HG02623 (cell line): ENCODE measurements around the gene CEP76.

Source experiments
- ATAC-seq: cut with Tn5 transposase; IDR thresholded peaks from one replicate; pipeline ENCODE4 v1.9.1; 2021; ENCODE audit warnings: moderate library complexity; ENCODE audit not compliant: unreplicated experiment

The CEP76 gene

GRCh38 chr18:12702221-12703095 is at the start of gene CEP76, which contains the start of gene PSMG2:
Gene CEP76, minus strand, starts transcription at chr18:12702723. Its CDS starts 175 bp downstream, at chr18:12702548.
Gene PSMG2, plus strand, starts transcription at chr18:12703042. Its CDS starts 66 bp downstream, at chr18:12703108.
- ATAC-seq, result peak; percentile 84

GRCh38 chr18:12751891-12752290 is 49.4 kb upstream of the CEP76 start:
- ATAC-seq, result no peak

DNA sequence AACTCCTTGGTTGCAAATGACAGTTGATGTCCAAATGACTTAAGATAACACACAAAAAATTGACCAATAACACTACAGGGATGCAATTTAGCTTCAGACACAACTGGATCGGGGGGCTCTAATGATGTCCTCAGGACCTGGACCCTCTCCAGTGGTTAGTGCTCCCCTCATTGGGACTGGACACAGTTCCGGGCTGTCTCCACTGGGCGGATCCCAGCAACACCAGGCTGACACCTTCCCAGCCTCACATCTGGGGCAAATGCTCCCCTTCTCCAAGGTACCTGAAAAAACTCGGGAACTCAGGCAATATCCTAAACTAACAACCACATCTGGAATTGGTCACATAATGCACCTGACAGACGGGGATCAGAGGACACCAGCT is 49.0 kb upstream of the CEP76 start:
- no peak for ATAC-seq

DNA sequence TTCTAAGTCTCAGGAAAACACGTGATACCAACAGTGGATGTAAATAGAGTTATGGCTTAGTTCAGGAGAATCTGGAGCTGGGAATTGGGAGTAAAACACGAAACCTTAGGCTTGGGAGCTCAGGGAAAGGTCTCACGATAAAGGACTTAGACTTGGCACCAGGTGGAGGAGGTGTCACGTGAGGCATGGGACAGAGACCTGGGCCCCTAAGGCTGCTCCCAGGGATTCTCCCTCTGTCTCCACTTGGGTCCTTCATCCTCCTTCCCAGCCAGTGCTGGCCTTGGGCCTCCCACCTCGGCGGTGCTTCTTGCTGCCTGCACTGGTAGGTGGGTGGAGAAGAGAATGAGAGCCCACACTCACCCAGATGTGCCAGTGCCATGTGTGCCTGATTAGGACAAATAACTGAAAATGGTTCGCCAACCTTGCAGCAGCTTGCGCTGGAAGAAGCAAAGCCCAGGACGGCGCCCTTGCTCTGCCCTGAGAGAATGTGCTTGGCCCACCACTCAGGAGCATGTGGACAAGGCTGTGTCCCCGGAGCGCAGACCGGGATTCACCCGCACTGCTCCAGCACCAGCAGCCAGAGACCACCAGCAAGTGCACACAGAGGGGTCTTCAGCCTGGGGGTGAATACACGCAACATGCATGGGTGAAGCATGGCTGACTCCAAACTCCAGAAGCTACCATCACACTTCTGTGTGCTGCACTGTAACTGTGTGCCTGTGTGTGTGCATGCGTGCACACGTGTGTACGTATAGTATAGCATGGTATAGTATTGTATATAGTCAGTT is 48.4 kb upstream of the CEP76 start:
- ATAC-seq, result no peak

GRCh38 chr18:12750076-12750714 is 47.7 kb upstream of the CEP76 start:
- ATAC-seq, result no peak

DNA sequence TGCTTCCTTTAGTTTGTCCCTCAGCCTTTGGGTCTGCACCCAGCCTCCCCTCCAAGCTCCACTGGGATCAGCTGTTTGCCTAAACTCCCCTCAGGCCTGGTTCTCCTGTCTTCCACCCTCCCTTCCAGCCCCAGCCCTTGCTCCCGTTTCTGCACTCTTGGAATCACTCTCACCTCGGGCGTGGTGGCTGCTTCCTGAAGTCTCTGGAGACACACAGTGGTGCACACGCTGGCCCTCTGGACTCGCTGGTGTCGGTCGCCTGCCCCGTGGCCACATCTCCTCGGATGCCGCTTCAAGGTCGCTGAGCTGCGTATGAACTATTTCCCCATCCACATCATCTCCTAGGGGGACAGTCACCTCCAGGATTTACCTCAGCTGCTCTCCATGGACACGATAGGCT is 46.6 kb upstream of the CEP76 start:
- ATAC-seq, result no peak

DNA sequence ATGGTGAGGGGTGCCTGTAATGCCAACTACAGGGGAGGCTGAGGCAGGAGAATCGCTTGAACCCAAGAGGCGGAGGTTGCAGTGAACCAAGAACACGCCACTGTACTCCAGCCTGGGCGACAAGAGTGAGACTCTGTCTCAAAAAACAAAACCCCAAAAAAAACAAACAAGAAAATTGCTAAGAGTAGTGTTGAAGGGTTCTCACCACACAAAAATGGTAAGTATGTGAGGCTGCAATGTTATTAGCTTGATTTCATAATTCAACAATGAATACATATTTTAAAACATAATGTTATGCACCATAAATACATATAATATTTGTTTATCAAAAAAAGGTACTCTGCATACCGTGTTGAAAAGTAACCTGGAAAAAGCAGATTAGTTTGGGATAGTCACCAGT is 46.1 kb upstream of the CEP76 start:
- ATAC-seq, result no peak

- ATAC-seq, result no peak
These were observed 45.2 kb upstream of the CEP76 start for GRCh38 chr18:12747530-12748315.

DNA sequence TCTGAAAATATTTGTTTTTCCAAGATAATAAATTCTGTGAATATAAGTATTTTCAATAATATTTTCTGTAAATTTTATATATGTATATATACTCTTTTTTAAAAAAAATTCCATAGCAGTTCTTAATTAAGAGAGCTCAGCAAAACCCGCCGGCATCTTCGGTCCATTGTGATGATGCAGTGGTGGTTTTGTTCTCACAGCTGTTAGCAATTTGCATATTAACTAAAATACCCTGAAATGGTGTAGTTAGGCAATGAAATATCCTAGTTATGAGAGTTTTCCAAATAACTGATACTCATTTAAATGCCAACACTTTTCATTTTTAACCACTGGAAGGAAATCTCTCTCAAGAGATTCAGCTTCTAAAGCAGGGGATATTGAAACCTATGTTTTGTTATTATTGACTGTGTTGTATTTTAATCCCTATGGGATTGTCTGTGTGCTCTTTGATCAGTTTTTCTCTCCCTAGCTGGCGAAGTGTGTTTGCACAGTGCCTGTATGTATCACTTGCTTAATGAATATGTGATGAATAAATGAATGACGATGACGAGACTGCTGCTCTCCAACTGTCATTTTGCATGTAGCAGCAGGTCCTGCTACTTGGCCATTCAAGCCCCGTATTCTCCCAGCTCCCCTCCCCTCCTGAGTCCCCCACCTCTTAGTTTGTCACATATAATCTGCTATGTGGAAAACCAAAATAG is 42.7 kb upstream of the CEP76 start:
- ATAC-seq, result no peak

DNA sequence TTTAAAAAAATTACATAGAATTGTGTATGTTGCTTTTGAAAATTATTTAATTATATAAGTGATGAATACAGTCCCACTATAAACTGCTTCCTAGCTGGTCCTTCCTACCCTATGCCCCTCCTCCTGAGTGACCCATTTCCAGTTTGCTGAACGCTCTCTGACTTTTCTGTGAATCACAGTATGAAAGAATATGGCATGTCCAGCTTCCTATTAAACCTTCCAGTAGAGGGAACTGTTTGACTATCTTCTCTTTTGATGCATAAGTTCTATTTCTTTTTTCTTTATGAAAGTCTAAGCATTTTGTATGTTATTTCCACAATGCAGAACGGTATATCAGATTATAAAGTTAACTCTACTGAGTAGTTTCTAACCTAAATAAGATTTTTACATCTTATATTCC is 41.6 kb upstream of the CEP76 start:
- no peak for ATAC-seq

DNA sequence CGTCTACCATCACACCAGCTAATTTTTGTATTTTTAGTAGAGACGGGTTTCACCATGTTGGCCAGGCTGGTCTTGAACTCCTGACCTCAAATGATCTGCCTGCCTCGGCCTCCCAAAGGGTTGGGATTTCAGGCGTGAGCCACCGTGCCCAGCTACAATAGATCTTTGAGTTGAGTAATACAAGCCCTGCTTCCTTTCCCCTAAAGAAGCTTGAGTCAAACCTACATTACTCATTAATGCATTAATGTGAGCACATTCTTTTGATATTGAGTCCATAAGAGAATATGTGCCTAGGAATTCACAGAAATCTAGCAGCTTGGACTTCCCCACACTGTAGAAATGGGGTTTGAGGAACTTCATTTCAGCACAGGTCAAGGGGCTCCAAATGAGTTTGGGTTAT is 39.9 kb upstream of the CEP76 start:
- ATAC-seq, result no peak

- no peak for ATAC-seq
These were observed 38.8 kb upstream of the CEP76 start for GRCh38 chr18:12741351-12741750.

DNA sequence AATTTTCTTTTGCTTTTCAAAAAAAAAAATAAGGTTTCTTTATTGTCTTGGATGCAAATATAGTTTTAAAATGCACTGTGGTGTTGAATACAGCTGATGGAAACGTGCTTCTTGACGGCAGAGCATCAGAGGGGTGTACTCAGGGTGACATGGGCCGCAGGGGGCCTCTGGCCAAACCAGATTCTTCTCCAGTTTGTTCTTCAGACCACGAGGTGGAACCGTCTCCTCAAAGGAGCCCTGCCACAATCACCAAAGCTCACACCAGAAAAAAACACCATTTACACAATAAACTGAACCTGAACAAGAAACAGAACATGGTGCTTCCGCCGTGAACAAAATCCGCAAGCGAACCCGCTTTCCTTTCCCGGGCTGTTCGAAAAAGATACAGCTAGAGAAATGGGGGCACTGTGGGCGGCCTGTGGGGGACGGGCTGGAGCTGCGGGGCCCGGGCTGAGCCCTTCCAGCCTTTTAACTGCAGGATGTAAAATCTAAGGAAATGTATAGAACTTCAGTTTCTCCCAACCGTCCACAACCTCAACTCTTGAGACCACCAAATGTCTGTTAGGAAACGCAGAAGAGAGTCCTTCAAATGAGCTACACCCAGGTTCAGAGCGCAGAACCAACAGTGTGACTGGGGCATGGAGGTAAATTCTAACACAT is 34.9 kb upstream of the CEP76 start:
- ATAC-seq, result no peak

- no peak for ATAC-seq
These were observed 24.4 kb upstream of the CEP76 start for GRCh38 chr18:12726774-12727550.

- ATAC-seq, result no peak
These were observed 23.8 kb upstream of the CEP76 start for GRCh38 chr18:12726331-12726730.

DNA sequence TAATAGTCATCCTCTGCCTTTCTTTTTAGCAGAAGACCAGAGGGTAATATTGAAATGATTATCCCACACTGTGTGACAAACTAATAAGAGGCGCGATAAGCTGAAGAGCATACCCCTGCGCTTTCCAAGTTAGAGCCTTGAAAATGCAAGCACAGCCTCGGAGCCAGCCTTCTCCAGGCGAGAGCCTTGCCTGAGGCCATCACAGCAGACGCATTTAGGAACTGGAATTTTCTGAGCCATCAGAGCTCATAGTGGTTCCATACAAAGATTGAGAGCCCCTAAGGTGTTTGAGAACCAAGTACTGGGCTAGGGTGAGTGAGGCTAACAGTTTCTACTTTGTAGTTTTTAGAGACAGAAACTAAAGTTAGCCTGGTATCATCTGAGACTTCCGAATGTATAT is 20.2 kb upstream of the CEP76 start:
- ATAC-seq, result no peak

GRCh38 chr18:12721495-12722275 is 19.2 kb upstream of the CEP76 start:
- no peak for ATAC-seq

GRCh38 chr18:12711446-12711845 is 8.9 kb upstream of the CEP76 start:
- no peak for ATAC-seq
